ENCODE data around the gene KLHL29. TPM values are rescaled to one million over a fixed set of nuclear protein-coding genes. Genes with fewer than 3 reads are reported as not detected.

The KLHL29 gene
- total RNA-seq, 4 donors from 2014 or later = 2.2 to 3.3 (median 2.7) TPM

DNA sequence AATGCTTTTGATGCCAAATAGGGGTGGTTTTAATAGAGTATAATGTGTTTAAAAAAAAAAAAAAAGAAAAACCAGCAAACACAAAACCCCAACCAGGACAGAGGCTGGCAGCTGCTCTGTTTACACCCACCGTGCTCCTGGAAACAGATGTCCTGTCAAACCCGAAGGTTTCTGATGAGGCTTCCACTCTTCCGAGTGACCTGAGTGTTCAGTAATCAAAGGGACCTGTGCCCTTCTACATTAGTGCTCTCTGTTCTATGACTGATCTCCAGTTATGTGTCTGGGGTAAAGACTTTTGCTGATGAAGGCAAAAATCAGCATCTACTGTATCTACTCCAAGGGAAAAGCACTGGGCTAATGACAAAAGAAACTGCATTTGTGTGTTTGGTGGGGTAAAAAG, 3.5 kb upstream of the KLHL29 start:
- no peak for DNase-seq
- WGBS, 2 donors = 36 to 40% methylated on average over 3 of the region's 3 CpGs
- Histone ChIP-seq H3K4me3 (replicated peaks in 1 of 3) (no peak overlapping the region), H3K4me1 (peaks cover 7 to 16% of the 10 kb centered on the region in 2 donors), H3K9me3 (no peaks in the 10 kb centered on the region), H3K27me3 (peaks cover 8% of the 10 kb centered on the region), H3K36me3 (no peaks in the 10 kb centered on the region), H3K27ac (no peak overlapping the region)
- intact Hi-C loops (cut with DNase I) = no loop called here
- TF ChIP-seq POLR2A (IDR thresholded peaks at IDR 0.05) = no peak

GRCh38 chr2:23383100-23383499, 1.9 kb upstream of the KLHL29 start:
- Histone ChIP-seq H3K27me3 (peaks cover 20% of the 10 kb centered on the region), H3K4me3 (replicated peaks in 1 of 3) (no peak overlapping the region), H3K9me3 (no peaks in the 10 kb centered on the region), H3K36me3 (no peaks in the 10 kb centered on the region), H3K4me1 (peaks cover 14 to 23% of the 10 kb centered on the region in 2 donors), H3K27ac (no peak overlapping the region)
- TF ChIP-seq POLR2A (IDR thresholded peaks at IDR 0.05) = no peak
- intact Hi-C loops (cut with DNase I) = no loop called here
- 92 to 99% methylated on average over 4 of the region's 4 CpGs for WGBS, 2 donors
- DNase-seq = no peak

- Histone ChIP-seq H3K4me1 (peaks cover 14 to 23% of the 10 kb centered on the region in 2 donors), H3K36me3 (no peaks in the 10 kb centered on the region), H3K27ac (peak overlapping the region in 2 of 3 donors; percentile 38 to 59), H3K4me3 (replicated peaks in 1 of 3) (peak overlapping the region in 2 of 3 donors; percentile 21 to 61), H3K9me3 (no peaks in the 10 kb centered on the region), H3K27me3 (peaks cover 23% of the 10 kb centered on the region)
- 0% methylated on average over 6 of the region's 52 CpGs; no CpG with 5 or more reads in 1 of the 2 donors for WGBS, 2 donors
- TF ChIP-seq CTCF (IDR thresholded peaks at IDR 0.05) (no peak), POLR2A (IDR thresholded peaks at IDR 0.05) (no peak)
- intact Hi-C loops (cut with DNase I) = no loop called here
- peak in 1 of 2 donors; percentile 15 for DNase-seq
Observed at GRCh38 chr2:23385351-23385747, 370 bp downstream of the KLHL29 start.

DNA sequence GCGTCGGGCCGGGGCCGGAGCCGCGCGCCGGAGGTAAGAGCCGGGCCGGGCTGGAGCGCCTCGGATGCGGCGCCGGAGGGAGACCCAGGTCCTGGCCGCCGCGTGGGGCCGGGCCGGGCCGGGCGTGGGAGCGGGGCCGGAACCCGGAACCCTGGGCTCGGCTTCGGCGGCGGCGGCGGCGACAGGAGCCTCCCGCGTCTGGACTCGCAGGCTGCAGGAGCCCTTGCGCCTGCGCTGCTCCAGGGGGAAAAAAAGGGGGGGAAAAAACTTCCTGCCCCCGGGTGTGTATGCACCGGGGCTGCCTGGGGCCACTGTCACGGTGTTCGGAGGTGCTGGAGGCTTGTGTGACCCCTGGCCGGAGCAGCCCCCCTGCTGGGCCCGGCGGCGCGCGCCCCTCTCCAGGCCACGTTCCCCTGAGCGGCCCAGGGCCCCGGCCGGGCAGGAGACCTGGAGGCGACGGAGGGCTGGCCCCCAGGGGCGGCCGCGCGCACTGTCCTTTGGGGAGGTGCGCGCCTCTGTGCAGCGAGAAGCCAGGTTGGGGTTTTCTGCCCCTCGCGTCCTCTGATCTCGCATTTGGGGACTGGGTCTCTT, 864 bp downstream of the KLHL29 start:
- intact Hi-C loops (cut with DNase I) = no loop called here
- Histone ChIP-seq H3K27ac (peak overlapping the region in 2 of 3 donors; percentile 38 to 59), H3K9me3 (no peaks in the 10 kb centered on the region), H3K4me1 (peaks cover 14 to 21% of the 10 kb centered on the region in 2 donors), H3K36me3 (no peaks in the 10 kb centered on the region), H3K27me3 (peaks cover 23% of the 10 kb centered on the region), H3K4me3 (replicated peaks in 1 of 3) (peak overlapping the region; percentile 15 to 61 (median 21))
- WGBS, 2 donors = 17% methylated on average over 18 of the region's 63 CpGs; no CpG with 5 or more reads in 1 of the 2 donors
- DNase-seq = no peak
- no peak for TF ChIP-seq CTCF (IDR thresholded peaks at IDR 0.05)
- TF ChIP-seq POLR2A (IDR thresholded peaks at IDR 0.05) = no peak

DNA sequence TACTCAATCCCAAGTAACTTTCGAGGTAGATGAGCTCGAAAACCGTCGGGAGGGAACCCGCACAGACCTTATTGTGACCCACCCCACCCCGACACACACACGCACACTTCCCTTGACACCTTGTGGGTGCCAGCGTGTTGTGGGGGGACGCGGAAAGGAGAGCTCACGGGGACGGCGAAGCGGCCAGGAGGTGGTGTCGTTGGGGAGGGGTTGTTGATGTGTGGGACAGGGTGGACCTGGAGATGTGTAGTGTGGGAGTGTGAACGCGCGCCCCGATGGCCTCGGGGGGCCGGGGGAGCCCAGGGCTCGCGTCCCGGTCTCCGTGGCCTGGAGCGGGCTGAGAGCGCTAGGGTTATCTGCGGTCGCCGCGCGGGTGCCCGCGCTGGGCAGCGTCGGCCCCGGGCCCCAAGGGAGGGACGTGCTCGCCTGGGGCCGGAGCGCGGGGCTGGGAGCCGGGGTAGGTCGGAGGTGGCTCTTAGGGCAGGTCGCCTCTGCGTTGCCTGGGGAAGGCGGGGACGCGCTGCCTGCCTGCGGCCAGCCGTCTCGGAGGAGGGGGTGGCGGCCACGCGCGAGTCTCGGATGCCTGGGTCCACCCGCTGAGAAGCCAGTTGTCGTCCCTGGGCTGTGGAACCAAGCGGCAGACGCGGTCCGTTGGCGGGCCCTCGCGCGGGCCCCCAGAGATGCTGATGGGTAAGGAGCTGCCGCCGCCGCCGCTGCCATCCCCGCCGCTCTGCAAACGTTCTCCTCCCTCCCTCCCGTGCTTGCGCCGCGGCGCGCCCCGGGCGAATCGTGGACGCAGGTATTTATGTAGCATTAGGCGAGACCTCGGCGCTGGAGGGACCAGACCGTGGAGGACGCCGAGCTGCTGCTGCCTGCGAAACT, 1.6 kb downstream of the KLHL29 start:
- 1 to 2% methylated on average over 9 to 47 of the region's 91 CpGs for WGBS, 2 donors
- peak; percentile 26 to 28 for DNase-seq
- peaks cover 23% of the 10 kb centered on the region for H3K27me3 ChIP-seq
- H3K4me3 ChIP-seq (replicated peaks in 1 of 3) = peak overlapping the region; percentile 10 to 61 (median 15)
- H3K9me3 ChIP-seq = no peaks in the 10 kb centered on the region
- no peaks in the 10 kb centered on the region for H3K36me3 ChIP-seq
- no peak overlapping the region for H3K27ac ChIP-seq
- intact Hi-C loops (cut with DNase I) = no loop called here
- no peak for TF ChIP-seq POLR2A (IDR thresholded peaks at IDR 0.05)
- no peak for TF ChIP-seq CTCF (IDR thresholded peaks at IDR 0.05)
- peaks cover 14 to 19% of the 10 kb centered on the region in 2 donors for H3K4me1 ChIP-seq

GRCh38 chr2:23387221-23387550, 2.2 kb downstream of the KLHL29 start:
- no peak overlapping the region for H3K27ac ChIP-seq
- DNase-seq = no peak
- H3K4me1 ChIP-seq = peaks cover 14 to 19% of the 10 kb centered on the region in 2 donors
- peaks cover 23% of the 10 kb centered on the region for H3K27me3 ChIP-seq
- WGBS, 2 donors = 6 to 20% methylated on average over 7 to 9 of the region's 9 CpGs
- intact Hi-C loops (cut with DNase I) = no loop called here
- TF ChIP-seq POLR2A (IDR thresholded peaks at IDR 0.05) (no peak), CTCF (IDR thresholded peaks at IDR 0.05) (no peak)
- peak overlapping the region in 1 of 3 donors; percentile 61 for H3K4me3 ChIP-seq (replicated peaks in 1 of 3)
- no peaks in the 10 kb centered on the region for H3K36me3 ChIP-seq
- H3K9me3 ChIP-seq = no peaks in the 10 kb centered on the region

Data from thyroid gland (tissue), 4 donors.